Breast epithelium (tissue), 3 donors: ENCODE results near the gene PAPSS1.

Experiments used
- CTCF ChIP-seq, 3 donors: fragments of 450-650 bp; IDR thresholded peaks; one replicate each; pipeline ENCODE4 v1.5.1; 2016 to 2017; ENCODE audit warnings: antibody characterized with exemption in 3 of 3, mild to moderate bottlenecking in 3 of 3, moderate library complexity in 3 of 3
- POLR2A ChIP-seq: fragments of 450-650 bp; IDR thresholded peaks from one replicate; pipeline ENCODE4 v1.6.1; 2016; ENCODE audit warnings: antibody characterized with exemption, mild to moderate bottlenecking, moderate library complexity
- POLR2AphosphoS5 ChIP-seq, 3 donors: sonication (generic); formaldehyde crosslinking; IDR thresholded peaks; one replicate each; pipeline ENCODE4 v1.6.1; 2017; ENCODE audit warnings: antibody characterized with exemption in 3 of 3

- TF ChIP-seq CTCF (IDR thresholded peaks at IDR 0.05) (no peak), POLR2A (no peak), POLR2AphosphoS5 (IDR thresholded peaks at IDR 0.05) (no peak)
Observed at GRCh38 chr4:107665001-107665400, 55.0 kb downstream of the PAPSS1 start.
